HG02870 (cell line): ENCODE data around the gene SLC25A13.

Experiments used
- ATAC-seq: cut with Tn5 transposase; IDR thresholded peaks from one replicate; pipeline ENCODE4 v1.9.1; 2021; ENCODE audit warnings: mild to moderate bottlenecking, moderate library complexity; ENCODE audit not compliant: unreplicated experiment

The SLC25A13 gene

DNA sequence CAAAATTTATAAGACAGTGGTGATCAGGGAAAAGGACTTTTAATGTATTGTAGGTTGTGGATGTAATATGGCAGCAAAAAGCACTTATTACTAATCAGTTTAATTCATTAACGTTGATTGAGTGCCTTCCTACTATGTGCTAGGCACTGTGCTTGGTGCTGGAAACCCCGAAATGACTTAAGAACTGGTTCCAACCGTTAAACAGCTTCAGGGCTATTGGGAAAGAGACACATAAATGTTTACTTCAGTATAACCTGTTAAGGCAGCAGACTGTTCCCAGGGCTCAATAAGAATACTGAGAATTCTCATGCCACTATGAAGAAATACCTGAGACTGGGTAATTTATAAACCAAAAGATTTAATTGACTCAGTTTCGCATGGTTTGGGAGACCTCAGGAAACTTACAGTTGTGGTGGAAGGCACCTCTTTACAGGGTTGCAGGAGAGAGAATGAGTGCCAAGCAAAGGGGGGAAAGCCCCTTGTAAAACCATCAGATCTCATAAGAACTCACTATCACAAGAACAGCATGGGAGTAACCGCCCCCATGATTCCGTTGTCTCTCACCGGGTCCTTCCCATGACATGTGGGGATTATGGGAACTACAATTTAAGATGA is 1.1 kb upstream of the SLC25A13 start:
- no peak for ATAC-seq

DNA sequence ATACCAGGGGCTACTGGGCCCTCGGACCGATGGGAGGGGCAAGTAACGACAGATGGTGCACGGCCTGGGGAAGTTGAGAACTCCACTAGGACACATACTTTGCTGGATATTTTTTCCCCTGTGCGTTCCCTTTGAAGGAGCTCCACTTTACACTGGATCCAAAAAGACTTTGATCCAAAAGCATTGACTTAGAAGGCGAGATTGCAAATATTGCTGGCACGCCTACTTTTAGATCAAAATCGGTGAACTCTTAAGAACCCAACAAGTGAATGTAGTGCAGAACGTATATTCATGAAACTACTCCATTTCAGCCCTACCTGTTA is 436 bp upstream of the SLC25A13 start:
- ATAC-seq = peak; percentile 22

DNA sequence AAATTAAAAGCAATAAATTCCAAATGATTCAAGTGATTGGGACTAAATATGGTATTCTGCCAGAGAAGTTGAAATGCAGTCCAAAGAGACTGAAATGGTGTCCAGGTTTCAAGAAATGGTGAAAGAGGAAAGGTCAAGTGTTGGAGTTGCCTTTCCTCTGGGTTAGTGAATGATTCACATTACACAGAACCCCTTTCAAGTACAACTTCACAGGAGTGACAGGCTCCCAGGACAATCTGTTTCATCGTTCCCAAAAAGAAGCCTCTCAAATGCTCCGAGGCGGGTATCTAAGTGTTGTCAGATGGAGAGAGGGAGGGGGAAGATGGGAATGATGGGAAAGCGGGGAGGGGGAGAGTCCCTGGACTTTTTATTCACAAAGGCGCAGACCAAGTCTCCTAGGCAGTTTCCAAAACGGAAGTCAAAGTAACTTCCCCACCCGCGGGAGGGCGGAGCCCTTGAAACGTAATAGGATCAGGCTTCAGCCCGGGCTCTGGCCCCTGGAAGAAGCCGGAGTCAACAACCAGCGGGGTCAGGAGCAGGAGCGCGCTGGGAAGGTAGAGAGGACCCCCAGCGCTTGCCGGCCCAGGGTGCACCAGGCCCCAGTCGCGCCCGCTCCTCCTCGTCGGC is 754 bp downstream of the SLC25A13 start:
- ATAC-seq = peak; percentile 42

- peak; percentile 37 for ATAC-seq
Measured at GRCh38 chr7:96320442-96320841, 1.5 kb downstream of the SLC25A13 start.

- no peak for ATAC-seq
Measured at GRCh38 chr7:96319439-96319838, 2.5 kb downstream of the SLC25A13 start.

- no peak for ATAC-seq
Measured at GRCh38 chr7:96316949-96317348, 4.9 kb downstream of the SLC25A13 start.

DNA sequence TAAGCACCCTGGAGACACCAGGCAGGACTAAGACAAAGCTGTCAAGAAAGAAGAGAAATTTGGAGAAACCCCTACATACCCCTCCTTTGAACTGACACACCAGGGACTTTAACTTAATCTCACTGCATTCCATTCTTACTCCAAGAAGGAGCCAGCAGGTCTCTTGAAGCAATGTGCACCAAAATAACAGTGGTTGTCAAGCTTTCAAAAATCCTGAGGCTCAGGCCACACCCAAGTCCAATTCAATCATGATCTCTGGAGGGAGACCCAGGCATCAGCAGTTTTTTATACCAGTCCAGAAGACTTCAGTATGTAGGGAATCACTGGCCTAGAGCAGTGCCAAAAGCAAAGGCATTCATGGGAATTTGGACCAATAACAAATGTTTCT is 6.8 kb downstream of the SLC25A13 start:
- ATAC-seq = no peak

DNA sequence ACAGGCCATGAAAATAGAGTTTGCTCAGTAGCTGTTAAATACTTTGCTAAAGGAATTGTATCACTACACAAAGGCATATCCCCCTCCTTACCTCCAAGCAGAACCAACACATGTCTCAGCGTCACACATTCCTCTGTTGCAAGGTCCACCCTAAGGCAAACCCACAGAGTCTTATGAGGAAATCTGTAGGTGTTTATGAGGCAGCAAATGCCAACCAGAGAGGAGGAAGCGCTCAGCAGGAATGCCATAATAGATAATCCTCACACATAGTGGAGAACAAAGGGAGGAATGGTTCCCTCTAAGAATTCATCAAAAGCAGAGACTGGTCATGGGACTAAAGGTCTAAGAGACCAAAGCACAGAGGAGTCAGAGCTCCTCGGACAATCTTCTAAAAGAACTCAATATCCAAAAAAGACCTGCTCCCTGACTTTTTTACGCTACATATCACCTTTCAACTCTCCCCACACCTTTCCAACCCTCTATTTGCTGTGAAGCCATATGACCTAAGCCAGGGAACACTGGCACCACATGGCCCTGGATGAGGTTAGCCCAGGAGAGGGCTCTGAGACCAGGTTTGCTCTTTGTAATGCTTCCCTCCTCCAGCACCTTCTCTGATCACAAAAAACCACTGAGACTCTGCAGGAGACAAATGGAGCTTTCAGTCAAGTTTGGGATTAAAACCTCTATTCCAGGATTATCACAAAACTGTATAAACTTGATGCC is 7.3 kb downstream of the SLC25A13 start:
- no peak for ATAC-seq

- ATAC-seq = no peak
Measured at GRCh38 chr7:96313940-96314339, 8.0 kb downstream of the SLC25A13 start.

- ATAC-seq = no peak
Measured at GRCh38 chr7:96312502-96312901, 9.4 kb downstream of the SLC25A13 start.

GRCh38 chr7:96311967-96312366 is 9.9 kb downstream of the SLC25A13 start:
- ATAC-seq = no peak

- ATAC-seq = no peak
Measured at GRCh38 chr7:96310110-96310509, 11.8 kb downstream of the SLC25A13 start.

- ATAC-seq = no peak
Measured at GRCh38 chr7:96308950-96309263, 13.0 kb downstream of the SLC25A13 start.

DNA sequence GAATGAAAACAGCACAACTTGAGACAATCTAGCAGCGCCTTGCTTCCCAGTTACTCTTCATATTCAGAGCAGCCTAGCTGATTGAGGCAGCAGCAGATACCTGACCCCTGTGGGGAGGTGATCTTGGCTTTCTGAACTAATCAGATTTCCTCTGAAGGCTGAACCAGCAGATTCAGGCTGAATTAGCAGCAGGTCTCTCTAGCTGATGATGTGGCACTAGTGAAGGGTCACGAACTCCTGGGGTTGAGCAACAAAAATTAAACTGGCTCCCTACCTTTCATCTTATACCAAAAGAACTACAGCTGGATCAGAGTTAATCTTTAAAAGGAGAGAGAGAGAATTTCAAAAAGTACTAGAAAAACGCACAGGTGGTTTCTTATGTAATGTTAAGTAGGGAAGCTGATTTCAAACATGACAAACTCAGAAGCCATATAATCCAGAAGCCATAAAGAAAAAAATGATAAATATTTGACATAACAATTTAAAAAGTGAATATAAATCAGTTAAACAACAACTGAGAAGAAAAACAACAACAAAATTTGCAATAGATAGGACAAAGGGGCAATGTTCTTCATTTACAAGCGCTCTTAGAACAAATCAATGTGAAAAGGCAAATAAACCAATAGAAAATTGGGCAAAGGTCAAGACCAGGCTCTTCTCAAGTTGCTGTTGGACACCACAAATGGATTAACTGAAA is 13.5 kb downstream of the SLC25A13 start:
- no peak for ATAC-seq

DNA sequence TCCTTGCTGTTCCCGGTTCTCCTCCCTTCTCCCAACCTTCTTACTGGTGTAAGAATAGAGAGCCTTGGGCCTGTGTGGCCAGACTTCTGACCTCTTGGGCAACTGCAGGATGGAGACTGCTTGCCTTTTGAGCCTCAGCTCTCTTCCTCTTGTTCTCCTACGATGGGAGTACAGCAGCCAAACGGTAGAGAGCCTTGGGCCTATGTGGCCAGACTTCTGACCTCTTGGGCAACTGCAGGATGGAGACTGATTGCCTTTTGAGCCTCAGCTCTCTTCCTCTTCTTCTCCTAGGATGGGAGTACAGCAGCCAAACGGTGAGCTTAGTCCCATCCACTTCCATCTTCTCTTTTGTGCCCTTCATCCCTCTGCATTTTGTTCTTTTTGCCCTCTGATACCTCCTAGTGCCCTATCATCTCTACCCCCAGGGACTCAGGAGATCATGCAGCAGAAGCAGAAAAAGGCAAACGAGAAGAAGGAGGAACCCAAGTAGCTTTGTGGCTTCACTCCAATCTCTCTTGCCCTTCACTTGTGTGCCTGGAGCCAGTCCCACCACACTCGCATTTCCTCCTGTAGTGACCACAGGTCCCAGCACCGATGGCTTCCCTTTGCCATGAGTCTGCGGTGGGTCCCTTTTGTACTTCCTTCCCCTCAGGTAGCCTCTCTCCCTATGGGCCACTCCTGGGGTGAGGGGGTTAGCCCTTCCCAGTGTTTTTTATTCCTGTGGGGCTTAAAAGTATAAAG is 15.3 kb downstream of the SLC25A13 start:
- ATAC-seq = no peak

DNA sequence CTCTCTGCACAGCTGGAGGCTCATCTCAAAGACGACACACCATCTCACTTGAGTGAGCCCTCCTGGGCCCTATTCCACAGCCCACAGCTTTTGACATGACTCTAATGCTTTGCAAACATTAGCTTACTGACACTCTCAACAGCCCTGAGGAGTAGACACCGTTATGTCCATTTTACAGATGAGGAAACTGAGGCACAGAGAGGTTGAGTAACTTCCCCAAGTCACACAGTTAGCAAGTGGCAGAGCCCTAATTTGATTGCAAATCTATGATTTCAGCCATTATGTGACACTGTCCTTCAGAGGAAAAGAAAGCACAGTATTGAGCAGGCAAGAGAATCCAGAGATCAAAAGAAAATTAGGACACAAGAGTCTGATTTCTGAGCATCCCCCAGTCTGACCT is 16.0 kb downstream of the SLC25A13 start:
- ATAC-seq = no peak

- no peak for ATAC-seq
Measured at GRCh38 chr7:96304573-96304972, 17.3 kb downstream of the SLC25A13 start.

GRCh38 chr7:96303686-96304443 is 18.0 kb downstream of the SLC25A13 start:
- ATAC-seq = no peak

GRCh38 chr7:96303105-96303685 is 18.7 kb downstream of the SLC25A13 start:
- ATAC-seq = no peak

GRCh38 chr7:96300986-96301385 is 20.9 kb downstream of the SLC25A13 start:
- no peak for ATAC-seq
